GM12874 (cell line): Measurements from ENCODE around the gene PLXNA4.

Source experiments
- TF ChIP-seq, protein P1 (sequence below): IDR thresholded peaks from 2 replicates; pipeline ENCODE4 v1.5.1; 2011; ENCODE audit warnings: low read depth, mild to moderate bottlenecking, control low read depth, low read length, moderate library complexity; ENCODE audit not compliant: insufficient read depth

PLXNA4 gene

GRCh38 chr7:132429181-132429580 lies 147.1 kb downstream of the PLXNA4 start:
- TF ChIP-seq, protein P1, sequence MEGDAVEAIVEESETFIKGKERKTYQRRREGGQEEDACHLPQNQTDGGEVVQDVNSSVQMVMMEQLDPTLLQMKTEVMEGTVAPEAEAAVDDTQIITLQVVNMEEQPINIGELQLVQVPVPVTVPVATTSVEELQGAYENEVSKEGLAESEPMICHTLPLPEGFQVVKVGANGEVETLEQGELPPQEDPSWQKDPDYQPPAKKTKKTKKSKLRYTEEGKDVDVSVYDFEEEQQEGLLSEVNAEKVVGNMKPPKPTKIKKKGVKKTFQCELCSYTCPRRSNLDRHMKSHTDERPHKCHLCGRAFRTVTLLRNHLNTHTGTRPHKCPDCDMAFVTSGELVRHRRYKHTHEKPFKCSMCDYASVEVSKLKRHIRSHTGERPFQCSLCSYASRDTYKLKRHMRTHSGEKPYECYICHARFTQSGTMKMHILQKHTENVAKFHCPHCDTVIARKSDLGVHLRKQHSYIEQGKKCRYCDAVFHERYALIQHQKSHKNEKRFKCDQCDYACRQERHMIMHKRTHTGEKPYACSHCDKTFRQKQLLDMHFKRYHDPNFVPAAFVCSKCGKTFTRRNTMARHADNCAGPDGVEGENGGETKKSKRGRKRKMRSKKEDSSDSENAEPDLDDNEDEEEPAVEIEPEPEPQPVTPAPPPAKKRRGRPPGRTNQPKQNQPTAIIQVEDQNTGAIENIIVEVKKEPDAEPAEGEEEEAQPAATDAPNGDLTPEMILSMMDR, result no peak

DNA sequence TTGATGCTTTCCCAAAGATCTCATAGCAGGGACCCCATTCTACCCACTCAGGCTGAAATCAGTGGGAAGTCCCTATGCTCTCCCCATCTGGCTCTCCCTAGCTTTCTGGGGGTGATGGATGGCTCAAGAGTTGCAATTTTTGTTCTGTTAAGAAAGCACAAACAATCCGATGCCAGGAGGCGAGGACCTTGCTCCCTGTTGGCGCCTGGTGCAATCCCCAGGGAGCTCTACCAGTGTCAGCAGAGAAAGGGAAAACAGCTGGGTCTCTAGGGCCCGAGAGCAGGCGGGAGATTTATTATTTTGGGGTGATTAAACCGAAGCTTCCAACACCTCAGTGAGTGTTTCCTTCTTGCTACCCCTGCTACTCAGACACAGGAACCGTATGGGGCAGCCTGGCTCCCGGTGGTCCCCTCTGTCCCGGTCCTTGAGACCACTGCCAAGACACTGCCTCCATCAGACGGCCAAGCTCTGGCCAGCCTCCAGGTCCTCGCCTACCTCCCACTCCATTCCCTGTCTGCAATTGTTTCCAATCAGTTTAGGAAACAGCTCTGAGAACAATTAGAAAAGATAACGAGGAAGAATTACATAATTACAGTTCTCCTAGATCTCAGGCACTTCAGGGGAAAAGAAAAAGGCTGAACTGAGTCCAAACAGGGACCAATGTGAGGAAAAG lies 147.9 kb downstream of the PLXNA4 start:
- TF ChIP-seq, protein P1, result no peak

- TF ChIP-seq, protein P1, result no peak
Measured at GRCh38 chr7:132425942-132426341, 150.3 kb downstream of the PLXNA4 start.

- TF ChIP-seq, protein P1, result no peak
Measured at GRCh38 chr7:132424821-132425724, 151.2 kb downstream of the PLXNA4 start.

DNA sequence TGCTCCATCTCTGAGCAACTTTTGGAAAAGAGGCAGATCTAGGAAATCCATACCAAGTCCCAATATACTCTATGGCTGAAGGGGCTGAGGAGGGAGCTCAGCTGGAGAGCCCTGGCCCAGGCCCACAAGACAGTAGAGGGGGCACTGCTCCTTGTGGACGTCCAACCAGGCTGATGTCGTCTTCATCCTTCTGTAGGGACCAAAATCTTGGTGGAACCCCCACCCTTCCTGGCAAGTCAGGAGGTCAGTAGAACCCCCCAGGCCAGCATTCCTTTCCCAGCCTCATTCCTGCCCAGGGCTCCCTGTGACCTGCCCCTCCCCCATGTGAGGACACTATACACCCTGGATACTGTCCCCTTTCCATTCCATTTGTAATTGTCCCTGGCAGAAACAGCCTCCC lies 152.0 kb downstream of the PLXNA4 start:
- TF ChIP-seq, protein P1, result no peak

DNA sequence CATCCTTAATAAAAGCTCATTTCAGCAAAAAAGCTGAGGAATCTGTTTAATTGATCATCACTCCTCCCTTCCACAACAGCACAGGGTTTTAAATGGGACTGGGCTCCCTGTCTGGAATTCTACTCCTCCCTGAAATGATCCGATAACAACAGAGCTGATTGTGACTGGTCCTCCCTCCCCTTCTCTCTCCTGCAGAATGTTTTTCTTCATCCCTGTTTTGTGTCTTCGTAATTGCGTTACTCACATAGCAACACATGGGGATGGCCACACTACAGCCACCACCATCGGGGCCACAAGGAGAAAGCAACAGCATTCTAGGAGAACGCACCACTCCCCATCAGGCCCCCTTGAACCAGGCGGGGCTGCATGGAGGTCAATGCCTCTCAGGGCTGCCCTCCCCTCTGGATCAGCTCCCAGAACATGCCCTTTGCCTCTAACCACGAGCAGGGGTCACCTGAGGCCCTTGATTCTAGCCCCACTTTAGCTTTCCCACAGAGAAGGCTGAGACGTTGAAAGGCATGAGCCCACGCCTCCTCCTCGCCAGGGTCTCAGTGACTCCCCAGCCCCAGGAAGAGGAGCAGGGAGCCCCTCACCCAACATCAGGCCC lies 152.6 kb downstream of the PLXNA4 start:
- TF ChIP-seq, protein P1, result no peak

- TF ChIP-seq, protein P1, result no peak
Measured at GRCh38 chr7:132422502-132423111, 153.7 kb downstream of the PLXNA4 start.
